GM21528 (cell line): ENCODE data around the gene C16orf46.

Source experiments
- ATAC-seq: cut with Tn5 transposase; IDR thresholded peaks from one replicate; pipeline ENCODE4 v1.9.1; 2021; ENCODE audit warnings: mild to moderate bottlenecking, moderate library complexity; ENCODE audit not compliant: unreplicated experiment, low FRiP score

C16orf46 gene

GRCh38 chr16:81080233-81080632, 3.2 kb upstream of the C16orf46 start:
- no peak for ATAC-seq

- ATAC-seq: peak; percentile 93
Observed at GRCh38 chr16:81076566-81077075, 417 bp downstream of the C16orf46 start.

- ATAC-seq: no peak
Observed at GRCh38 chr16:81073560-81074330, 3.3 kb downstream of the C16orf46 start.

GRCh38 chr16:81071805-81072204, 5.2 kb downstream of the C16orf46 start:
- ATAC-seq: no peak

- no peak for ATAC-seq
Observed at GRCh38 chr16:81070979-81071378, 6.1 kb downstream of the C16orf46 start.

GRCh38 chr16:81069063-81069462, 8.0 kb downstream of the C16orf46 start:
- ATAC-seq: no peak

GRCh38 chr16:81067166-81067565, 9.9 kb downstream of the C16orf46 start:
- ATAC-seq: no peak

GRCh38 chr16:81066681-81067080, 10.4 kb downstream of the C16orf46 start:
- no peak for ATAC-seq

GRCh38 chr16:81061871-81062608, 15.0 kb downstream of the C16orf46 start:
- ATAC-seq: no peak

GRCh38 chr16:81061307-81061640, 15.8 kb downstream of the C16orf46 start:
- no peak for ATAC-seq

- ATAC-seq: no peak
Observed at GRCh38 chr16:81060576-81061306, 16.3 kb downstream of the C16orf46 start.

GRCh38 chr16:81053761-81054160, 23.3 kb downstream of the C16orf46 start:
- ATAC-seq: no peak

GRCh38 chr16:81042821-81043220, 34.2 kb downstream of the C16orf46 start:
- no peak for ATAC-seq

- no peak for ATAC-seq
Observed at GRCh38 chr16:81041696-81042095, 35.3 kb downstream of the C16orf46 start.

- no peak for ATAC-seq
Observed at GRCh38 chr16:81040842-81041241, 36.2 kb downstream of the C16orf46 start.

GRCh38 chr16:81040131-81040530, 36.9 kb downstream of the C16orf46 start:
- ATAC-seq: no peak

- ATAC-seq: no peak
Observed at GRCh38 chr16:81036751-81037350, 40.2 kb downstream of the C16orf46 start.

GRCh38 chr16:81035975-81036750, 40.9 kb downstream of the C16orf46 start:
- peak; percentile 63 for ATAC-seq

GRCh38 chr16:81035398-81035974, 41.6 kb downstream of the C16orf46 start, which contains the start of gene ATMIN:
ATMIN (plus strand) TSS chr16:81035842; CDS start chr16:81035871, 29 bp downstream.
- ATAC-seq: peak; percentile 84
